Esophagus muscularis mucosa (tissue), 3 donors: ENCODE measurements around the gene TMEM235.

ENCODE experiments used
- CTCF ChIP-seq, 3 experiments: fragments of 200-600 bp in 2 of 3; fragments of 450-650 bp in 1 of 3; sonication (generic) in 2 of 3; IDR thresholded peaks; one replicate each; pipeline ENCODE4 v1.5.1; 2017 to 2019; ENCODE audit warnings: antibody characterized with exemption in 3 of 3, mild to moderate bottlenecking in 2 of 3, moderate library complexity in 1 of 3
- EP300 ChIP-seq: sonication (generic); formaldehyde crosslinking; IDR thresholded peaks from one replicate; pipeline ENCODE4 v1.6.1; 2017; ENCODE audit warnings: antibody characterized with exemption

- TF ChIP-seq CTCF (IDR thresholded peaks at IDR 0.05), result no peak
- no peak for TF ChIP-seq EP300
These were observed 49.9 kb downstream of the TMEM235 start for GRCh38 chr17:78281249-78281845.
